ENCODE data around the gene INKA2.
A peak's percentile ranks its signal among the peaks of the same experiment; 100 is the strongest.
"Not testable (repeated sequence)": the region's sequence is repeated elsewhere in the genome, so short reads cannot be mapped to it uniquely, and the experiment has no call there.

Gene INKA2

GRCh38 chr1:111750856-111751255, 11.7 kb upstream of the INKA2 start:
- no peak for DNase-seq (ENCODE audit: low spot score)

- no peak for DNase-seq (ENCODE audit: low spot score)
Measured at GRCh38 chr1:111749628-111750027, 10.4 kb upstream of the INKA2 start.

GRCh38 chr1:111747947-111748346, 8.8 kb upstream of the INKA2 start:
- DNase-seq (ENCODE audit: low spot score): no peak

DNA sequence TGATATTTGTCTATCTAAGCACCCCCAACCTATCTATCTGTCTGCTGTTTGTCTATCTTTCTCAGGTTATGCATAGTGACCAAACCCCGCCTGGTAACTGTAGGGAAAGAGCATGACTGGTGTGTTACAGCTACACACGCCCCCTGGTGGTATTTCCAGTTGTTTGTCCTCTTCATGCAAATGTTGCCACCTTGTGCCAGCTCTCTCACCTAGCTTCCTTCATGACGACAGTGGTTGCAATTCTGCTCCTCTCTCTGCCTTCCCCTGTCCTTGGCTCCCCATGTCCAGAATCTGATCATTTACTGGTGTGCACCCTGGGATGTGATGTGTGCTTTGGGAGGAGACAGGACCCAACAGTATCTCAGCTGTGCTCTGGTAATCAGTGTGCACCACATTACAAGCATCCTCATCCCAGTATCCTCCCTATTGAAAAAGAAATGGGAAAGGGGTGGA, 8.1 kb upstream of the INKA2 start:
- peak; percentile 83 for DNase-seq (ENCODE audit: low spot score)

DNA sequence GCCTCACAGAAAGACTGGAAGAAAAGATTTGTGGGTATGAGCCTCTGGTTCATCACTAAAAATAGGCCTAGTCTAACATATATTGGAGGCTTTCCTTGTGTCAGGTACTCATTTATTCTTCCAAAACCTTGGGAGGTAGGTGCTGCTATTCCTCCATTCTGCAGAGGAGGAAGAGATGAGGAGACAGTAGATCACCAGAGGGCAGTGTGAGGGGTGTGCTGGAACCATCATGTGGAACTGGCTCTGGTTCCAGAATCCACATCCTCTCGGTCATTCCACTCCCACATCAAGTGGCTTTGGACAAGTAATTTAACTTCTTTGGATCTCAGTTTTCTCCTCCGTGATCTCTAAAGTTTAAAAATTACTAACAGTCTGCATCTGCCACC, 7.4 kb upstream of the INKA2 start:
- no peak for DNase-seq (ENCODE audit: low spot score)

- no peak for DNase-seq (ENCODE audit: low spot score)
Measured at GRCh38 chr1:111745675-111746613, 6.7 kb upstream of the INKA2 start.

- no peak for DNase-seq (ENCODE audit: low spot score)
Measured at GRCh38 chr1:111743679-111744101, 4.5 kb upstream of the INKA2 start.

GRCh38 chr1:111742938-111743549, 3.8 kb upstream of the INKA2 start:
- no peak for DNase-seq (ENCODE audit: low spot score)

DNA sequence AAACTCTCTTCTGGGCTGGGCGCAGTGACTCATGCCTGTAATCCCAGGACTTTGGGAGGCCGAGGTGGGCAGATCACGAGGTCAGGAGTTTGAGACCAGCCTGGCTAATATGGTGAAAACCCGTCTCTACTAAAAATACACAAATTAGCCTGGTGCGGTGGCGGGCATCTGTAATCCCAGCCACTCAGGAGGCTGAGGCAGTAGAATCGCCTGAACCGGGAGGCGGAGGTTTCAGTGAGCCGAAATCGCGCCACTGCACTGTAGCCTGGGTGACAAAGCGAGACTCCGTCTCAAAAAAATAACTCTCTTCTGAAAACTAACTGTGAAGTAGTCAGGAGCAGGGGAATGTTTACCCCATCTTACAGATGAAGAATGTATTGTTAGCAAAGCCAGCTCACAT, 3.1 kb upstream of the INKA2 start:
- DNase-seq (ENCODE audit: low spot score): not testable (repeated sequence)

DNA sequence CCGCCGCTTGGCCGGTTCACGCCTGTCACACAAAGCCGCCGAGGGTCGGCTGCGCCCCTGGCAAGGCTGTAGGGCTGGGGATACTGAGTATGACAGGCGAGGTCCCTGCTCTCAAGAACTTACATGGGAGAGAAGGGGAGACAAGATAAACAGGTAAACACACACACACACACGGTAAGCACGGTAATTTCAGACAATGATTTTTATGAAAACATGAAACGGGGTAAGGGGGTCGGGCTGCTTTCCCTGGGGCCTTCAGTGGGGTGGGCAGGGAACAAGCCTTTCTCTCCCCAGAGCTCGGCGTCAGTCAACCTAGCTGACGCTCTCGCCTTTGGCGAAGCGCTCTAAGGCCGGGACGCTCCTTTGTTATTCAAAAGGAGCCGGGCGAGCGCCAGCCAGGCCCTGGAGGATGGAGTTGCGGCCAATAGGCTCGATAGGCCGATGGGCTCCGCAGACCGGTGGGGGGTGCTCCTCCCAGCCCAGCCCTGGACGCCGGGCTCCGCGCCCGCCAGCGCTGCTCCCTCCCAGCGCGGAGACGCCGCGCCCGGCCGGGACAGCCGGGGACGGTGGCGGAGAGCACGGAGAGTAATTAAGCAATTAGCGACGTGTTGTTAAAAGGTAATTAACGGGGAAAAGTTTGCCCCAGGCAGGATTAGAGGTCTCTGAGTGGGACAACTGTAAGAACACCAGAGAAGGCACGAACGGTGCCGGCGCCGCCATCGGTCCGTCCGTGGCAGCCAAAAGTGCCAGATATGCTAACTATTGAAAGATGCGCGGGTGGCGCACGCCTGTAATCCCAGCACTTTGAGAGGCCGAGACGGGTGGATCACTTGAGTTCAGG, 950 bp upstream of the INKA2 start:
- DNase-seq (ENCODE audit: low spot score): peak; percentile 29

GRCh38 chr1:111738436-111739193, 580 bp downstream of the INKA2 start:
- peak; percentile 63 for DNase-seq (ENCODE audit: low spot score)

GRCh38 chr1:111738133-111738435, 1.1 kb downstream of the INKA2 start:
- no peak for DNase-seq (ENCODE audit: low spot score)

GRCh38 chr1:111737216-111738132, 1.7 kb downstream of the INKA2 start:
- DNase-seq (ENCODE audit: low spot score): no peak

DNA sequence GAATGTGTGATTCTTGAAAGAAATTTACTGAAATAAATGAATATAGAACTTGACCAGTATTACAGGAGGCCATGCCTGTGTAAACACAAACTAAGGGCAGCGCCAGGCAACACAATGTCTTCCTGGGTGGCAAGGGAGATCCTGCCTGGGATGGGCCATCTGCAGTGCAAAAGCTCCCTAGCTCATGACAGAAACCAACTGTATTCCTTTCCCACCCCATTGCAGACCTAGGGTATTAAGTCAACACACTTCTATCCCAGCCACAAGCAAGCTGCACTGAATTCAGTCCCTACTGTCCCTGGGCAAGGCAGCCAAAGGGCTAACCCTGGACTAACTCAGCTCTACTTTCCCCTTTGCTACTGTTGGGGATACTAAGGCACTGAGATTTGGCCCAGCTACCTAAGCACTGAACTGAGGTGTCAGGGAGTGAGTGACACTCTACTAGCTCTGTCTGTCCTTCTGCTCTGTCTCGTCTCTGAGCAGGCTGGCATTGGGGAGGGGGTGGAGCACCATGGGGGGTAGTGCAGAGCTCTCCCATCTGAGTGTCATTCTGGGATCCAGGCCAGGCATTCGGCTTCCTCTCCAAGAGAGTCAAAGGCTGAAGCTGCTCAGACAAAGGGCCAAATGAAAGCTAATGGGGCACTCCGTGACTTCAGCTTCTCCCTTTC, 2.5 kb downstream of the INKA2 start:
- no peak for DNase-seq (ENCODE audit: low spot score)

DNA sequence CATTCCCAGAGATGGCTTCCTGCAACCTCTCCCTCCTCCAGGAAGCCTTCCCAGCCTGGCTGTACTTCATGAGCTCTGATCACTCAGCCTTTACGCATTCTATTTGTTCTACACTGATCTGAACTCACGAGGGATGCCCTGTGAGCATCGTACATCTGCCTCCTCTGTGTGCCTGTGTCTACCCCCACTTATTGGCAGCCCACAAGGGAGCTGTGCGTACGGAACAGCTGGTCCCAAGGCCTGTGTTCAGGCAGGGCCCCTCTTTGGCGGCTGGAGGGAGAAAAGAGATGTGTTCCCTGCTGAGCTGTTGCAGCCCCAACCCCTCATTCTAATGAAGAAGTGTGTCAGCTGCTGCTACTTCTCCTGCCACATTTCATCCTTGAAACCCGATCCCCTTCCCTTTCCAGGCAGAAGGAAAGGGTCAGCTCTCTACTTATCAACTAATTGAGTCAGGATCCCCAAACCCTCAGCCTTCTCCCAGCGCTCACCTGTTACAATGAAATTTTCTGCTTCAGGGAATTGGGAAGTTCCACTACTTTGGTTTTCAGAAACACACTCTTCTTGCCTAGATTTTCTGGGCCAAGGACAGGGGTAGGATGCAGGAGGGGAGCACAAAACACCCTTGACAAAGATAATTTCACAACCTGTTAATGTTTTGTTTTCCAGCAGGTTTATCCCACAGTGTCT, 3.2 kb downstream of the INKA2 start:
- DNase-seq (ENCODE audit: low spot score): no peak

DNA sequence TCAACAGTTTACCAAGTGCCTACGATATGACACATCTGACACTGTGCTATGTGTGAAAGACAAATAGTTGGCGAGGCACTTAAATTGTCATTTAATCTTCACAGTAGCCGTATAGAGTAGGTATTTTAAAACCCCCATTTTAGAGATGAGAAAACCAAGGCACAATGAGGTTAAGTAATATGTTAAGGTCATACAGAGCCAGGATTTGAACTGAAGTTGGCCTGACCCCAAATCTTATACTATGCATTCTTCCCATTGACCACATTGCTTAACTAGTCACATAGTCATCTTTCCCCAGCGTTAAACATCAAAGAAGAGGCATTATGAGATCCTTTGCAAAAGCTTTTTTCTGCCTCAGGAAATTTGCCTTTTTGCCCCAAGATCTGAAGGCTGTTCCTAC, 3.9 kb downstream of the INKA2 start:
- DNase-seq (ENCODE audit: low spot score): no peak

DNA sequence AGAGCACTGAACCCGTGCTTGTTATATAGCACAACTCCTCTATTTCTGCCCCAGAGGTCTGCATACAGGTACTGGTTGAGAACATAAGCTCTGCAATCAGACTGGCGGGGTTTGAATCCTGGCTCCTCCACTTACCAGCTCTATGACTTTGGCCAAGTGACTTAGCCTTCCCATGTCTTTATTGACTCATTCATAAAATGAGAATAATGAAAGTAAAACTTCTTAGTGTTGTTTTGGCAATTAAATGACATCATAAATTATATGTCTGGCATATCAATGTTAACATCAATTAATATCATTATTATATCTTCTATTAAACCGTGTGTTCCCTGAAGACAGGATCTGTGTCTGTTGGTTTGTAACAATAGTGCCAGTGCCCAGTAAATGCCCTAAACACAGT, 4.3 kb downstream of the INKA2 start:
- no peak for DNase-seq (ENCODE audit: low spot score)

DNA sequence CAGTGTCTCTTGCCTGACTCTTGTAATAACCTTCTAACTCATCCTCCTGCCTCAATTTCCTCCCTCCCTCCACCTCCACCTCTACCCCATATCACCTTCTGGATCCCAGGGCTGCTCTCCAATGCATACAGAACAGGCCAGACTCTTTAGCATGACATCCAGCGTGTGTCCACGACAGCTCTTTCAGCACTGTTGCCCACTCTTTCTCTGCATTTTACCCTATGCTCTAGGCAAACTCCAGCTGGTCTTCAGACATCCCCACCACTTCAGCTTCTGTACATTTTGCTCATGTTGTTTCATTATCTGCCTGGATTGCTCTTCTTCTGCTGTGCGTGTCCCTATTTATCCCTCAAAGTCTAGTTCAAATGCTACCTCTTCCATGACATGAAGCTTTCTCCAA, 4.8 kb downstream of the INKA2 start:
- no peak for DNase-seq (ENCODE audit: low spot score)

- DNase-seq (ENCODE audit: low spot score): no peak
Measured at GRCh38 chr1:111733992-111734341, 5.2 kb downstream of the INKA2 start.

All from germinal center (tissue), 1 donor.